Ishikawa (cell line): Measurements from ENCODE around the gene KIAA0040.

ENCODE experiments used
- CEBPB ChIP-seq: IDR thresholded peaks from 2 replicates; pipeline ENCODE4 v1.6.1; 2012
- CREB1 ChIP-seq: IDR thresholded peaks from 2 replicates; pipeline ENCODE4 v1.6.1; 2012; ENCODE audit warnings: low read depth
- EGR1 ChIP-seq: IDR thresholded peaks from 2 replicates; pipeline ENCODE4 v1.6.1; 2012
- EP300 ChIP-seq: IDR thresholded peaks from 2 replicates; pipeline ENCODE4 v1.6.1; 2012; ENCODE audit warnings: borderline replicate concordance
- FOXM1 ChIP-seq: IDR thresholded peaks from 2 replicates; pipeline ENCODE4 v1.6.1; 2012; ENCODE audit warnings: low read depth, borderline replicate concordance
- MAX ChIP-seq: IDR thresholded peaks from 2 replicates; pipeline ENCODE4 v1.6.1; 2012
- NFIC ChIP-seq: IDR thresholded peaks from 2 replicates; pipeline ENCODE4 v1.6.1; 2012
- RAD21 ChIP-seq: IDR thresholded peaks from 2 replicates; pipeline ENCODE4 v1.6.1; 2012; ENCODE audit warnings: low read depth
- REST ChIP-seq: IDR thresholded peaks from 2 replicates; pipeline ENCODE4 v1.6.1; 2012; ENCODE audit warnings: low read depth, mild to moderate bottlenecking
- TAF1 ChIP-seq: IDR thresholded peaks from 2 replicates; pipeline ENCODE4 v1.6.1; 2012; ENCODE audit warnings: low read depth, mild to moderate bottlenecking
- TCF12 ChIP-seq: IDR thresholded peaks from 2 replicates; pipeline ENCODE4 v1.6.1; 2012; ENCODE audit warnings: low read depth
- TEAD4 ChIP-seq: IDR thresholded peaks from 2 replicates; pipeline ENCODE4 v1.6.1; 2012
- USF1 ChIP-seq: IDR thresholded peaks from 2 replicates; pipeline ENCODE4 v1.6.1; 2012
- YY1 ChIP-seq: IDR thresholded peaks from 2 replicates; pipeline ENCODE4 v1.6.1; 2012; ENCODE audit warnings: low read depth
- ZBTB7A ChIP-seq: IDR thresholded peaks from 2 replicates; pipeline ENCODE4 v1.6.1; 2012; ENCODE audit warnings: low read depth

Gene KIAA0040

GRCh38 chr1:175188936-175189335 is 3.6 kb downstream of the KIAA0040 start:
- TF ChIP-seq REST (no peak), MAX (no peak), FOXM1 (no peak), NFIC (no peak), YY1 (no peak), USF1 (no peak), CREB1 (no peak), RAD21 (no peak), TEAD4 (no peak), CEBPB (no peak), TCF12 (no peak), EGR1 (no peak), TAF1 (no peak), EP300 (no peak), ZBTB7A (no peak)

- no peak for TF ChIP-seq ZBTB7A
- TF ChIP-seq CEBPB = no peak
- no peak for TF ChIP-seq NFIC
- TF ChIP-seq RAD21 = no peak
- no peak for TF ChIP-seq EP300
- TF ChIP-seq MAX = no peak
- TF ChIP-seq FOXM1 = no peak
- TF ChIP-seq USF1 = no peak
- no peak for TF ChIP-seq EGR1
- no peak for TF ChIP-seq TAF1
- TF ChIP-seq TCF12 = no peak
- TF ChIP-seq TEAD4 = no peak
- TF ChIP-seq YY1 = no peak
Measured at GRCh38 chr1:175186433-175187160, 6.0 kb downstream of the KIAA0040 start.

- no peak for TF ChIP-seq CREB1
- TF ChIP-seq TEAD4 = no peak
- no peak for TF ChIP-seq TCF12
- TF ChIP-seq REST = no peak
- no peak for TF ChIP-seq ZBTB7A
- TF ChIP-seq TAF1 = no peak
- TF ChIP-seq EGR1 = no peak
- no peak for TF ChIP-seq FOXM1
- TF ChIP-seq RAD21 = no peak
- no peak for TF ChIP-seq CEBPB
- TF ChIP-seq MAX = no peak
- TF ChIP-seq USF1 = no peak
- TF ChIP-seq NFIC = no peak
- no peak for TF ChIP-seq EP300
- no peak for TF ChIP-seq YY1
Measured at GRCh38 chr1:175185903-175186302, 6.7 kb downstream of the KIAA0040 start.

GRCh38 chr1:175183586-175183985 is 9.0 kb downstream of the KIAA0040 start:
- TF ChIP-seq CEBPB (no peak), TEAD4 (no peak), EGR1 (no peak), ZBTB7A (no peak), YY1 (no peak), TAF1 (no peak), EP300 (no peak), CREB1 (no peak)

- no peak for TF ChIP-seq MAX
- no peak for TF ChIP-seq CEBPB
- TF ChIP-seq REST = no peak
- TF ChIP-seq FOXM1 = no peak
- TF ChIP-seq TAF1 = no peak
- no peak for TF ChIP-seq RAD21
- no peak for TF ChIP-seq EP300
- TF ChIP-seq USF1 = no peak
- TF ChIP-seq YY1 = no peak
- TF ChIP-seq ZBTB7A = no peak
- TF ChIP-seq CREB1 = no peak
- TF ChIP-seq NFIC = no peak
- TF ChIP-seq EGR1 = no peak
- no peak for TF ChIP-seq TCF12
- TF ChIP-seq TEAD4 = no peak
Measured at GRCh38 chr1:175182201-175182746, 10.3 kb downstream of the KIAA0040 start.
